ENCODE measurements around the gene SETDB2.

SETDB2 gene

GRCh38 chr13:49435992-49436391, 8.1 kb upstream of the SETDB2 start:
- DNase-seq (ENCODE audit: low spot score): no peak

GRCh38 chr13:49436890-49437289, 7.2 kb upstream of the SETDB2 start:
- DNase-seq (ENCODE audit: low spot score): no peak

GRCh38 chr13:49437705-49438104, 6.4 kb upstream of the SETDB2 start:
- no peak for DNase-seq (ENCODE audit: low spot score)

- DNase-seq (ENCODE audit: low spot score): no peak
Measured at GRCh38 chr13:49439609-49440008, 4.5 kb upstream of the SETDB2 start.

- no peak for DNase-seq (ENCODE audit: low spot score)
Measured at GRCh38 chr13:49441312-49441711, 2.8 kb upstream of the SETDB2 start.

GRCh38 chr13:49441846-49442245, 2.2 kb upstream of the SETDB2 start:
- DNase-seq (ENCODE audit: low spot score): no peak

GRCh38 chr13:49443357-49443703, 744 bp upstream of the SETDB2 start:
- DNase-seq (ENCODE audit: low spot score): peak; percentile 29

- DNase-seq (ENCODE audit: low spot score): peak; percentile 73
Measured at GRCh38 chr13:49444524-49445395, 686 bp downstream of the SETDB2 start.

GRCh38 chr13:49446473-49446872, 2.4 kb downstream of the SETDB2 start:
- DNase-seq (ENCODE audit: low spot score): no peak

GRCh38 chr13:49448753-49449152, 4.7 kb downstream of the SETDB2 start:
- no peak for DNase-seq (ENCODE audit: low spot score)

- DNase-seq (ENCODE audit: low spot score): peak; percentile 2
Measured at GRCh38 chr13:49450105-49450819, 6.2 kb downstream of the SETDB2 start.

GRCh38 chr13:49452725-49453457, 8.8 kb downstream of the SETDB2 start:
- no peak for DNase-seq (ENCODE audit: low spot score)

GRCh38 chr13:49453465-49453864, 9.4 kb downstream of the SETDB2 start:
- no peak for DNase-seq (ENCODE audit: low spot score)

GRCh38 chr13:49454388-49455006, 10.4 kb downstream of the SETDB2 start:
- peak; percentile 43 for DNase-seq (ENCODE audit: low spot score)

- no peak for DNase-seq (ENCODE audit: low spot score)
Measured at GRCh38 chr13:49455007-49455398, 10.9 kb downstream of the SETDB2 start.

- no peak for DNase-seq (ENCODE audit: low spot score)
Measured at GRCh38 chr13:49456156-49456555, 12.1 kb downstream of the SETDB2 start.

GRCh38 chr13:49457221-49457620, 13.1 kb downstream of the SETDB2 start:
- DNase-seq (ENCODE audit: low spot score): no peak

GRCh38 chr13:49459580-49459979, 15.5 kb downstream of the SETDB2 start:
- no peak for DNase-seq (ENCODE audit: low spot score)

GRCh38 chr13:49464085-49464484, 20.0 kb downstream of the SETDB2 start:
- DNase-seq (ENCODE audit: low spot score): no peak

- no peak for DNase-seq (ENCODE audit: low spot score)
Measured at GRCh38 chr13:49464621-49465325, 20.7 kb downstream of the SETDB2 start.

GRCh38 chr13:49466292-49466838, 22.3 kb downstream of the SETDB2 start:
- no peak for DNase-seq (ENCODE audit: low spot score)
